Ureter (tissue), 1 donor: ENCODE data around the gene ARHGAP33. TPM values are rescaled to one million over a fixed set of nuclear protein-coding genes. Genes with fewer than 3 reads are reported as not detected.
"Not testable (repeated sequence)": the region's sequence is repeated elsewhere in the genome, so short reads cannot be mapped to it uniquely, and the experiment has no call there.

Experiments used
- DNase-seq: peaks from one replicate; pipeline ENCODE4 v3.0.0-alpha.2; 2020; ENCODE audit warnings: low spot score
- total RNA-seq: library from RNA; stranded (reverse); gene quantifications from one replicate; pipeline ENCODE4 v1.2.4, GENCODE V29; 2023
- donor health status: DM: yes; HTN: yes; CAD: no.

The ARHGAP33 gene
- total RNA-seq, 1 donor from 2014 or later = 17.8 TPM

- no peak for DNase-seq
Observed at GRCh38 chr19:35830986-35831385, 55.6 kb downstream of the ARHGAP33 start.

- no peak for DNase-seq
Observed at GRCh38 chr19:35832054-35832453, 56.7 kb downstream of the ARHGAP33 start.

- no peak for DNase-seq
Observed at GRCh38 chr19:35833972-35834371, 58.6 kb downstream of the ARHGAP33 start.

GRCh38 chr19:35836096-35836495 lies 60.7 kb downstream of the ARHGAP33 start:
- DNase-seq = not testable (repeated sequence)

Other genes starting within 250 kb of the ARHGAP33 start
- not detected for gene SBSN, start 247.3 kb upstream of the ARHGAP33 start, total RNA-seq
- not detected for gene GAPDHS, start 242.1 kb upstream of the ARHGAP33 start, total RNA-seq
- 113 TPM for gene TMEM147, start 229.9 kb upstream of the ARHGAP33 start, total RNA-seq
- not detected for gene ATP4A, start 211.9 kb upstream of the ARHGAP33 start, total RNA-seq
- not detected for gene PMIS2, start 189.4 kb upstream of the ARHGAP33 start, total RNA-seq
- 19.2 TPM for gene HAUS5, start 162.8 kb upstream of the ARHGAP33 start, total RNA-seq
- gene RBM42, start 146.5 kb upstream of the ARHGAP33 start, total RNA-seq = 66.6 TPM
- 1.1 TPM for gene ETV2, start 133.8 kb upstream of the ARHGAP33 start, total RNA-seq
- gene COX6B1, start 127.2 kb upstream of the ARHGAP33 start, total RNA-seq = 473 TPM
- 631 TPM for gene UPK1A, start 109.0 kb upstream of the ARHGAP33 start, total RNA-seq
- not detected for gene ZBTB32, start 71.0 kb upstream of the ARHGAP33 start, total RNA-seq
- 43.7 TPM for gene KMT2B, start 57.6 kb upstream of the ARHGAP33 start, total RNA-seq
- 14.7 TPM for gene IGFLR1, start 33.1 kb upstream of the ARHGAP33 start, total RNA-seq
- gene U2AF1L4, start 30.1 kb upstream of the ARHGAP33 start, total RNA-seq = 32.9 TPM
- gene PSENEN, start 29.9 kb upstream of the ARHGAP33 start, total RNA-seq = 81.1 TPM
- 7.2 TPM for gene LIN37, start 27.0 kb upstream of the ARHGAP33 start, total RNA-seq
- gene HSPB6, start 18.5 kb upstream of the ARHGAP33 start, total RNA-seq = 80.9 TPM
- gene PROSER3, start 17.4 kb upstream of the ARHGAP33 start, total RNA-seq = 51.1 TPM
- gene PRODH2, start 37.3 kb downstream of the ARHGAP33 start, total RNA-seq = not detected
- gene NPHS1, start 76.9 kb downstream of the ARHGAP33 start, total RNA-seq = not detected
- gene KIRREL2, start 81.3 kb downstream of the ARHGAP33 start, total RNA-seq = not detected
- 6.2 TPM for gene APLP1, start 93.0 kb downstream of the ARHGAP33 start, total RNA-seq
- gene NFKBID, start 125.0 kb downstream of the ARHGAP33 start, total RNA-seq = 14.1 TPM
- gene HCST, start 127.0 kb downstream of the ARHGAP33 start, total RNA-seq = 6.8 TPM
- gene TYROBP, start 132.7 kb downstream of the ARHGAP33 start, total RNA-seq = 18.7 TPM
- 9.6 TPM for gene LRFN3, start 160.8 kb downstream of the ARHGAP33 start, total RNA-seq
- gene SDHAF1, start 219.6 kb downstream of the ARHGAP33 start, total RNA-seq = 13.8 TPM
- gene SYNE4, start 233.2 kb downstream of the ARHGAP33 start, total RNA-seq = 4.1 TPM
- 23.8 TPM for gene ALKBH6, start 238.6 kb downstream of the ARHGAP33 start, total RNA-seq